ENCODE data around the gene SIRT2.

DNA sequence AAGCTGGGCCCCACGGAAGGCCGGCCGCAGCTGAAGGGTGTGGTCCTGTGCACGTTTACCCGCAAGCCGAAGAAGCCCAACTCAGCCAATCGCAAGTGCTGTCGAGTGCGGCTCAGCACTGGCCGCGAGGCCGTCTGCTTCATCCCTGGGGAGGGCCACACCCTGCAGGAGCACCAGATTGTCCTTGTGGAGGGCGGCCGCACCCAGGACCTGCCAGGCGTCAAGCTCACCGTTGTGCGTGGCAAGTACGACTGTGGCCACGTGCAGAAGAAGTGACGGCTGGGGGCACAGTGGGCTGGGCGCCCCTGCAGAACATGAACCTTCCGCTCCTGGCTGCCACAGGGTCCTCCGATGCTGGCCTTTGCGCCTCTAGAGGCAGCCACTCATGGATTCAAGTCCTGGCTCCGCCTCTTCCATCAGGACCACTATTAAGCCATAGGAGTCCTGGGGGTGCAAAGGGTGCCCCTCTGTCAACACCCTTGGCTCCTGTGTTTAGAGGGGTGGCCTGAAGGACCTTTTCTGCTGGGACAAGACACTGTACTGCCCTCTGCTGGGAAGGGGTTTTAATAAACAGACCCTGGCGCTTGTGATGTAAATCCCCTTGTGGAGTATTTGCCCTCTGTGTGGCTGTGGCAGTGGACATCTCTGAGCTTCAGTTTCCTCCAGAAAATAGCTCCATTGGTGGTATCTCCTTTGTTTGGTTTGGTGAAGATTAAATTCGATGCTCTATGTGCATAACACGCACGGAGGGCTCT, 33.2 kb upstream of the SIRT2 start:
- TF ChIP-seq, protein P1, sequence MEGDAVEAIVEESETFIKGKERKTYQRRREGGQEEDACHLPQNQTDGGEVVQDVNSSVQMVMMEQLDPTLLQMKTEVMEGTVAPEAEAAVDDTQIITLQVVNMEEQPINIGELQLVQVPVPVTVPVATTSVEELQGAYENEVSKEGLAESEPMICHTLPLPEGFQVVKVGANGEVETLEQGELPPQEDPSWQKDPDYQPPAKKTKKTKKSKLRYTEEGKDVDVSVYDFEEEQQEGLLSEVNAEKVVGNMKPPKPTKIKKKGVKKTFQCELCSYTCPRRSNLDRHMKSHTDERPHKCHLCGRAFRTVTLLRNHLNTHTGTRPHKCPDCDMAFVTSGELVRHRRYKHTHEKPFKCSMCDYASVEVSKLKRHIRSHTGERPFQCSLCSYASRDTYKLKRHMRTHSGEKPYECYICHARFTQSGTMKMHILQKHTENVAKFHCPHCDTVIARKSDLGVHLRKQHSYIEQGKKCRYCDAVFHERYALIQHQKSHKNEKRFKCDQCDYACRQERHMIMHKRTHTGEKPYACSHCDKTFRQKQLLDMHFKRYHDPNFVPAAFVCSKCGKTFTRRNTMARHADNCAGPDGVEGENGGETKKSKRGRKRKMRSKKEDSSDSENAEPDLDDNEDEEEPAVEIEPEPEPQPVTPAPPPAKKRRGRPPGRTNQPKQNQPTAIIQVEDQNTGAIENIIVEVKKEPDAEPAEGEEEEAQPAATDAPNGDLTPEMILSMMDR (IDR thresholded peaks at IDR 0.05), result peak in 1 of 5 experiments; percentile 18
- TF ChIP-seq POLR2A (IDR thresholded peaks at IDR 0.05), result no peak
- no peak for TF ChIP-seq EP300 (IDR thresholded peaks at IDR 0.05)

Measured in tibial nerve (tissue), 4 donors.